ENCODE data around the gene CAPZA3. TPM values are rescaled to one million over a fixed set of nuclear protein-coding genes. Genes with fewer than 3 reads are reported as not detected.

CAPZA3 gene
- total and polyA plus RNA-seq, 2 donors (not counting 3 experiments of a cell fraction or from before 2014, with no cell fraction given) = not detected

- POLR2A ChIA-PET = no interaction called here
- no peak overlapping the region for H3K27ac ChIP-seq (ENCODE audit: insufficient read depth, low read depth, low read length)
- no peak overlapping the region for H3K9ac ChIP-seq (replicated peaks; ENCODE audit: extremely low read depth, insufficient read depth, low read length)
These were observed 10.0 kb downstream of the CAPZA3 start for GRCh38 chr12:18747895-18748294.

GRCh38 chr12:18749386-18749957 is 11.6 kb downstream of the CAPZA3 start:
- CTCF ChIA-PET = no interaction called here
- intact Hi-C loops (cut with micrococcal nuclease) (no loop called here), dilution Hi-C loops (cut with MboI; ENCODE audit: extremely low pct_ligation_motif_present, low sequenced_read_pairs) (no loop called here)
- FAIRE-seq = no peak
- TF ChIP-seq MYC (IDR thresholded peaks at IDR 0.05; ENCODE audit: low read depth, low read length) = no peak
- no peak for TF ChIP-seq CTCF (IDR thresholded peaks at IDR 0.05; ENCODE audit: extremely low read depth in 1 of 2, insufficient read depth in 1 of 2, low read depth in 1 of 2, low read length in 2 of 2)
- no peak for TF ChIP-seq POLR2A (IDR thresholded peaks at IDR 0.05; ENCODE audit: low read depth, low read length)
- TF ChIP-seq MAX (IDR thresholded peaks at IDR 0.05; ENCODE audit: insufficient read depth, insufficient read length) = no peak
- no peak for TF ChIP-seq EZH2 (IDR thresholded peaks at IDR 0.05; ENCODE audit: borderline replicate concordance, low read depth, low read length, severe bottlenecking)
- TF ChIP-seq GATA2 (IDR thresholded peaks at IDR 0.05; ENCODE audit: insufficient read depth, insufficient read length, low read depth, low read length) = no peak
- no peak for TF ChIP-seq JUN (IDR thresholded peaks at IDR 0.05; ENCODE audit: borderline replicate concordance, insufficient read depth, insufficient read length, low read depth)
- TF ChIP-seq POLR2AphosphoS5 (IDR thresholded peaks at IDR 0.05; ENCODE audit: insufficient read depth, low read depth, low read length) = no peak
- no peak for TF ChIP-seq FOS (IDR thresholded peaks at IDR 0.05; ENCODE audit: borderline replicate concordance, insufficient read depth, low read length)
- no peaks in the 10 kb centered on the region for H3K79me2 ChIP-seq (ENCODE audit: control insufficient read depth, insufficient read depth, low read length)
- no peaks in the 10 kb centered on the region for H3K36me3 ChIP-seq (ENCODE audit: control insufficient read depth in 2 of 2, extremely low read depth in 1 of 2, insufficient read depth in 2 of 2, low read length in 2 of 2)
- no peaks in the 10 kb centered on the region for H3K9me3 ChIP-seq (replicated peaks; ENCODE audit: control insufficient read depth, insufficient read depth, low read length)
- no TSS peak for BruUV-seq (replicated peaks)
- no peaks in the 10 kb centered on the region for H3K27me3 ChIP-seq (ENCODE audit: control insufficient read depth in 2 of 2, insufficient read depth in 2 of 2, low read length in 2 of 2)
- H3K4me2 ChIP-seq (ENCODE audit: insufficient read depth, low read length) = no peak overlapping the region
- no peaks in the 10 kb centered on the region for H3K4me1 ChIP-seq (ENCODE audit: control insufficient read depth, extremely low read depth, insufficient read depth, low read length)
- DNase-seq (ENCODE audit: low read depth, low spot score) = no peak
- no peak overlapping the region for H3K27ac ChIP-seq (ENCODE audit: insufficient read depth, low read depth, low read length)
- POLR2A ChIA-PET = no interaction called here
- H3K9me1 ChIP-seq (replicated peaks; ENCODE audit: control insufficient read depth, extremely low read depth, insufficient read depth, low read length) = no peaks in the 10 kb centered on the region
- no peaks in the 10 kb centered on the region for H4K20me1 ChIP-seq (replicated peaks; ENCODE audit: control insufficient read depth, extremely low read depth, insufficient read depth, low read length)
- H3K9ac ChIP-seq (replicated peaks; ENCODE audit: extremely low read depth, insufficient read depth, low read length) = no peak overlapping the region
- H2AFZ ChIP-seq (ENCODE audit: low read depth, low read length) = no peak overlapping the region
- H3K4me3 ChIP-seq (replicated peaks in 1 of 3; ENCODE audit: insufficient read depth in 1 of 3, low read depth in 1 of 3, low read length in 3 of 3) = no peak overlapping the region

More at GRCh38 chr12:18747895-18748294, 10.0 kb downstream of the CAPZA3 start:
- CTCF ChIA-PET = no interaction called here
- DNase-seq (ENCODE audit: low read depth, low spot score) (peak; percentile 4), FAIRE-seq (no peak)
- dilution Hi-C loops (cut with MboI; ENCODE audit: extremely low pct_ligation_motif_present, low sequenced_read_pairs) (no loop called here), intact Hi-C loops (cut with micrococcal nuclease) (no loop called here)
- Histone ChIP-seq H4K20me1 (replicated peaks; ENCODE audit: control insufficient read depth, extremely low read depth, insufficient read depth, low read length) (no peaks in the 10 kb centered on the region), H3K9me3 (replicated peaks; ENCODE audit: control insufficient read depth, insufficient read depth, low read length) (no peaks in the 10 kb centered on the region), H3K79me2 (ENCODE audit: control insufficient read depth, insufficient read depth, low read length) (no peaks in the 10 kb centered on the region), H3K4me3 (replicated peaks in 1 of 3; ENCODE audit: insufficient read depth in 1 of 3, low read depth in 1 of 3, low read length in 3 of 3) (no peak overlapping the region), H3K36me3 (ENCODE audit: control insufficient read depth in 2 of 2, extremely low read depth in 1 of 2, insufficient read depth in 2 of 2, low read length in 2 of 2) (no peaks in the 10 kb centered on the region), H3K9me1 (replicated peaks; ENCODE audit: control insufficient read depth, extremely low read depth, insufficient read depth, low read length) (no peaks in the 10 kb centered on the region), H3K4me1 (ENCODE audit: control insufficient read depth, extremely low read depth, insufficient read depth, low read length) (no peaks in the 10 kb centered on the region), H3K4me2 (ENCODE audit: insufficient read depth, low read length) (no peak overlapping the region), H2AFZ (ENCODE audit: low read depth, low read length) (no peak overlapping the region), H3K27me3 (ENCODE audit: control insufficient read depth in 2 of 2, insufficient read depth in 2 of 2, low read length in 2 of 2) (no peaks in the 10 kb centered on the region)
- BruUV-seq (replicated peaks) = no TSS peak
- TF ChIP-seq MYC (IDR thresholded peaks at IDR 0.05; ENCODE audit: low read depth, low read length) (no peak), MAX (IDR thresholded peaks at IDR 0.05; ENCODE audit: insufficient read depth, insufficient read length) (no peak), POLR2A (IDR thresholded peaks at IDR 0.05; ENCODE audit: low read depth, low read length) (no peak), GATA2 (IDR thresholded peaks at IDR 0.05; ENCODE audit: insufficient read depth, insufficient read length, low read depth, low read length) (no peak)
